Progenitor cell of endocrine pancreas (in vitro differentiated cells): ENCODE data around the gene STON1. TPM values are rescaled to one million over a fixed set of nuclear protein-coding genes. Genes with fewer than 3 reads are reported as not detected.

Experiments
- DNase-seq: peaks from one replicate; pipeline ENCODE4 v3.0.0; 2021; ENCODE audit warnings: low spot score; ENCODE audit not compliant: unreplicated experiment
- H3K27ac Mint-ChIP-seq: 2 replicates; pipeline ENCODE4 v1.8.0; 2021; ENCODE audit warnings: mild to moderate bottlenecking, moderate library complexity, mixed read lengths
- H3K27me3 Mint-ChIP-seq: 2 replicates; pipeline ENCODE4 v1.8.0; 2021; ENCODE audit warnings: mixed read lengths
- H3K36me3 Mint-ChIP-seq: 2 replicates; pipeline ENCODE4 v1.8.0; 2022; ENCODE audit warnings: mixed read lengths; ENCODE audit not compliant: insufficient read depth
- H3K4me1 Mint-ChIP-seq: 2 replicates; pipeline ENCODE4 v1.8.0; 2021; ENCODE audit warnings: low read depth, mixed read lengths
- H3K4me3 Mint-ChIP-seq: 2 replicates; pipeline ENCODE4 v1.8.0; 2021; ENCODE audit warnings: low read depth, mild to moderate bottlenecking, moderate library complexity, mixed read lengths
- H3K9me3 Mint-ChIP-seq: 2 replicates; pipeline ENCODE4 v1.8.0; 2021; ENCODE audit warnings: low read depth, mixed read lengths
- CTCF ChIP-seq: fragments of 200-600 bp; sonication (generic); IDR thresholded peaks from one replicate; pipeline ENCODE4 v1.5.0; 2021; ENCODE audit warnings: antibody characterized with exemption, mild to moderate bottlenecking; ENCODE audit not compliant: unreplicated experiment
- total RNA-seq: library from RNA; stranded (reverse); gene quantifications from 2 replicates; pipeline ENCODE4 v1.2.1, GENCODE V29; 2021

The STON1 gene
- total RNA-seq, 1 donor from 2014 or later = 8.6 TPM

DNA sequence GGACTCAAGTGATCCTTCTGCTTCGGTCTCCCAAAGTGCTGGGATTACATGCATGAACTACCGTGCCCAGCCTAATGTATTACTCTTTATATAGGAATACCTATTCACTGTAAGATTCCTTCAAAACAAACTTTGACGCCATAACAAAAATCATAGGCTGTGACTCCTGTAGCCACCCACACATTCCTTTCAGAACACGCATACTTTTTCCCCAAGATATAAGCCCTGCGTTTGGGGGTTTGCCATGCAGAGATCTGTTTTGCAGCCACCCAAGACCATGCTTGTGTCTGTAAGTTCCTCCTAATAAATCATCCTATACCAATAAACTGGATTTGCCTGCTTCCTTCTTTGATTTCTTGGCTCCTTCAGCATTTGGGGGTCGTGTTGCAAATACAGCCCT is 46.0 kb upstream of the STON1 start:
- no peak for TF ChIP-seq CTCF
- Mint-ChIP-seq H3K27ac (no peak overlapping the region), H3K4me1 (peaks cover 18% of the 10 kb centered on the region), H3K9me3 (no peaks in the 10 kb centered on the region), H3K27me3 (no peaks in the 10 kb centered on the region), H3K36me3 (peaks cover 13% of the 10 kb centered on the region), H3K4me3 (no peak overlapping the region)
- DNase-seq = no peak

DNA sequence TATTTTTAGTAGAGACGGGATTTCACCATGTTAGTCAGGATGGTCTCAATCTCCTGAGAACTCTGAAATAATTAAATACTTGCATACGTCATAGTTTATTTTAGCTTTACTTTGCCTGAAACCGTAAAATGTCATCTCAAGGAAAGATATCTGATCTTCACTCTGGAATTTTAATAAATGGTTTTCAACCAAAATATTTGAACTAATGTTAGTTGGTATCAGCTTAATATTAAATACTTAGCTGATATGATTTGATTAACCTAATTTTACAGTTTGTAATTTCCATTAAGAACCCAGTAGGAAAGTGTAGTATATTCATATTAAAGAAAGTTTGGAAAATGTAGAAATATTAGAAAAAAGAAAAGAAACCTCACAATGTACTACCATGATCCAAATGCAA is 41.4 kb upstream of the STON1 start:
- H3K4me1 Mint-ChIP-seq = no peaks in the 10 kb centered on the region
- H3K9me3 Mint-ChIP-seq = no peaks in the 10 kb centered on the region
- H3K36me3 Mint-ChIP-seq = peaks cover 16% of the 10 kb centered on the region
- TF ChIP-seq CTCF = no peak
- no peaks in the 10 kb centered on the region for H3K27me3 Mint-ChIP-seq
- no peak overlapping the region for H3K4me3 Mint-ChIP-seq
- no peak for DNase-seq
- H3K27ac Mint-ChIP-seq = no peak overlapping the region

DNA sequence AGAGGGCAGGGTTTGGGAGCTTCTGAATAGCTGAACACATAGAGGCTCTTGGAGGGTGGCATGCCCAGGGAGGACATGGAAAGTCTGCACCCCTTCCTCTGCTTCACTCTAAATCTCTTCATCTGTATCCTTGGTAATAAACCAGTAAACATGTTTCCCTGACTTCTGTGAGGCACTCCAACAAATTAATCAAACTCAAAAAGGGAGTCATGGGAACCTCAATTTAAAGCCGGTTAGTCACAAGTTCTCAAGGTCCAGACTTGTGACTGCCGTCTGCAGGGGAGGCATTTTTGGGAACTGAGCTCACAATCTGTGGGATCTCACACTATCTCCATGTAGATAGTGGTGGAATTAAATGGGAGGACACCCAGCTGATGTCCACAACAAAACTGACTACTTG is 33.1 kb upstream of the STON1 start:
- Mint-ChIP-seq H3K4me3 (no peak overlapping the region), H3K4me1 (no peaks in the 10 kb centered on the region), H3K36me3 (peaks cover 25% of the 10 kb centered on the region), H3K9me3 (no peaks in the 10 kb centered on the region), H3K27me3 (no peaks in the 10 kb centered on the region), H3K27ac (no peak overlapping the region)
- no peak for TF ChIP-seq CTCF
- DNase-seq = no peak

DNA sequence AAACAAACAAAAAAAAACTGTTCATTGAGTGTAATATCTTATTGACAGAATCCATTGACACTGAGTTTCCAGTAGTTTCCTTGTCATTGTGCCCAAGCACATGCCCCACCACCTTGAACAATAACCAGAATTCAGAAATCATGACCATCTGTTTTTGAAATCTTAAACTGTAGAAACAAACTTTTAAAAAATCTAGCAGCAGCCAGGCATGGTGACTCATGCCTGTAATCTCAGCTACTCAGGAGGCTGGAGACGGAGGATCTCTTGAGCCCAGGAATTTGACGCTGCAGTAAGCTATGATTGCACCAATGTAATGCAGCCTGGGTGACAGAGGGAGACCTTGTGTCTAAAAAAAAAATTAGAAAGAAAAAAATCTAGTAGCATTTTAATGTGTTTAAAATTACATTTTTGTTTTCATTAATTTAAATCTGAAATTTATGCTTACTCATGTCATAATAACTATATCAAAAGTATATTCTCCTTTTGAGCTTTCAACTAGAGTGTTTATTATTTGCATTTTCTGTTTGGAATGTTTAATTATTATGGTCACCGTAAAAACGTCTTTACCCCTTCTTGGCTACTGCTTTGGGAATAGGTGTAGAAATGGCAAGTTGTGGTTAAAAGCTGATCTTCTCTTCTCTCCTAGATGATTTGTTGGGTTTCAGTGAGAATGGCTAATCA is 25.2 kb upstream of the STON1 start:
- no peaks in the 10 kb centered on the region for H3K9me3 Mint-ChIP-seq
- no peak for TF ChIP-seq CTCF
- H3K36me3 Mint-ChIP-seq = peaks cover 15% of the 10 kb centered on the region
- peaks cover 13% of the 10 kb centered on the region for H3K4me1 Mint-ChIP-seq
- H3K27me3 Mint-ChIP-seq = no peaks in the 10 kb centered on the region
- no peak for DNase-seq
- H3K4me3 Mint-ChIP-seq = no peak overlapping the region
- H3K27ac Mint-ChIP-seq = no peak overlapping the region

DNA sequence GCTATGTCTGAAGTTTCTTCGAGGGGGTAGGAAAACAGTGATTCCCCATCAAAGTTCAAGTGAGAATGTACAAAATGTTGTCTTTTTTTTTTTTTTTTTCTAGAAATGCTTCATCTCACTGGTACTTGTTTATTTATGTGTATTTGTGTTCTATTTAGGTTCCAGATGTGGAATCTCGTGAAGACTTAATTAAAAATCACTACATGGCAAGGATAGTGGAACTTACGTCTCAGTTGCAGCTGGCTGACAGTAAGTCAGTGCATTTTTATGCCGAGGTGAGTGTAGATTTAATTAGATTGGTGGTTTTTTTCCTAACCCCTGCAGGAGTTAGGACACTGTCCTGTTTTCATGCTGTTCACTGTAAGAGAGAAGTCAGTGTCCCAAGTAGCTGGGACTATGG is 22.8 kb upstream of the STON1 start:
- H3K36me3 Mint-ChIP-seq = peaks cover 18% of the 10 kb centered on the region
- H3K4me1 Mint-ChIP-seq = peaks cover 16% of the 10 kb centered on the region
- TF ChIP-seq CTCF = no peak
- no peak overlapping the region for H3K4me3 Mint-ChIP-seq
- no peak overlapping the region for H3K27ac Mint-ChIP-seq
- DNase-seq = no peak
- H3K9me3 Mint-ChIP-seq = no peaks in the 10 kb centered on the region
- H3K27me3 Mint-ChIP-seq = no peaks in the 10 kb centered on the region
